Measurements from ENCODE around the gene ROBO2.

ROBO2 gene

GRCh38 chr3:77065750-77066149 is 25.9 kb downstream of the ROBO2 start:
- TF ChIP-seq CTCF (IDR thresholded peaks at IDR 0.05; ENCODE audit: low read depth, low read length, missing control alignments): no peak
- H3K4me3 ChIP-seq (ENCODE audit: low read depth, low read length): no peak overlapping the region
- no peaks in the 10 kb centered on the region for H3K36me3 ChIP-seq (replicated peaks)
- no peak for DNase-seq
- in situ Hi-C loops (cut with HindIII; ENCODE audit: low pct_ligation_motif_present, low sequenced_read_pairs): no loop called here
- H3K27ac ChIP-seq: no peak overlapping the region
- H3K27me3 ChIP-seq (replicated peaks): no peaks in the 10 kb centered on the region

- in situ Hi-C loops (cut with HindIII; ENCODE audit: low pct_ligation_motif_present, low sequenced_read_pairs): no loop called here
- Histone ChIP-seq H3K27ac (no peak overlapping the region), H3K4me3 (ENCODE audit: low read depth, low read length) (no peak overlapping the region), H3K36me3 (replicated peaks) (no peaks in the 10 kb centered on the region), H3K27me3 (replicated peaks) (no peaks in the 10 kb centered on the region)
- DNase-seq: no peak
- no peak for TF ChIP-seq CTCF (IDR thresholded peaks at IDR 0.05; ENCODE audit: low read depth, low read length, missing control alignments)
Measured at GRCh38 chr3:77066829-77067228, 26.9 kb downstream of the ROBO2 start.

GRCh38 chr3:77068808-77069207 is 28.9 kb downstream of the ROBO2 start:
- in situ Hi-C loops (cut with HindIII; ENCODE audit: low pct_ligation_motif_present, low sequenced_read_pairs): no loop called here
- no peak overlapping the region for H3K27ac ChIP-seq
- H3K36me3 ChIP-seq (replicated peaks): no peaks in the 10 kb centered on the region
- no peaks in the 10 kb centered on the region for H3K27me3 ChIP-seq (replicated peaks)
- no peak for DNase-seq
- no peak overlapping the region for H3K4me3 ChIP-seq (ENCODE audit: low read depth, low read length)
- no peak for TF ChIP-seq CTCF (IDR thresholded peaks at IDR 0.05; ENCODE audit: low read depth, low read length, missing control alignments)

DNA sequence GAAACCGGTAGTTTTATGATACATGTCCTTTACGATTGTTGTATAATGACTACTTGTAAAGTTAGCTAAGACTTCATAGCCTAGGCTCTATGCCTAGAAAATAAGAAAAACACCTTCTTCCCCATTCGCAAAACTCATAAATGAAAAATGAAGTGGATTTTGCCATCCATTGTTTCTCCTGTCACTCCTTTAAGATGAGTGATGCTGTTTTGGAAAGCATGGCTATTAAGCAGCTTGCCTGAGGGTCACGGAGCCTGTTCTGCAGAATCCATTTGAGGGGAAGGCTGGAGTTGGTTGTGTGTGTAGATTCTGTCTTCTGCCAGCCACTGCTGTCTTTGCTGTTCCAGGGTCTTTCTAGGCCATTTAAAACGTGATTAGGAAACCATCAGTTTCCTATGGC is 31.5 kb downstream of the ROBO2 start:
- no peak for TF ChIP-seq CTCF (IDR thresholded peaks at IDR 0.05; ENCODE audit: low read depth, low read length, missing control alignments)
- Histone ChIP-seq H3K4me3 (ENCODE audit: low read depth, low read length) (no peak overlapping the region), H3K27ac (no peak overlapping the region), H3K36me3 (replicated peaks) (no peaks in the 10 kb centered on the region), H3K27me3 (replicated peaks) (no peaks in the 10 kb centered on the region)
- in situ Hi-C loops (cut with HindIII; ENCODE audit: low pct_ligation_motif_present, low sequenced_read_pairs): no loop called here
- DNase-seq: no peak

- Histone ChIP-seq H3K27me3 (replicated peaks) (no peaks in the 10 kb centered on the region), H3K4me3 (ENCODE audit: low read depth, low read length) (no peak overlapping the region)
Measured at GRCh38 chr3:77071809-77072208, 31.9 kb downstream of the ROBO2 start.

More at GRCh38 chr3:77071809-77072208, 31.9 kb downstream of the ROBO2 start:
- TF ChIP-seq CTCF (IDR thresholded peaks at IDR 0.05; ENCODE audit: low read depth, low read length, missing control alignments): no peak
- DNase-seq: no peak
- in situ Hi-C loops (cut with HindIII; ENCODE audit: low pct_ligation_motif_present, low sequenced_read_pairs): no loop called here
- Histone ChIP-seq H3K27ac (no peak overlapping the region), H3K36me3 (replicated peaks) (no peaks in the 10 kb centered on the region)
